Testis (tissue), 2 donors: ENCODE measurements around the gene PCBP3.

Experiments
- CTCF ChIP-seq, 3 experiments: fragments of 450-650 bp in 2 of 3; fragments of 200-600 bp in 1 of 3; sonication (generic) in 1 of 3; IDR thresholded peaks; one replicate each; pipeline ENCODE4 v1.5.1; 2016 to 2019; ENCODE audit warnings: antibody characterized with exemption in 3 of 3, mild to moderate bottlenecking in 2 of 3, moderate library complexity in 1 of 3
- POLR2A ChIP-seq: fragments of 450-650 bp; IDR thresholded peaks from one replicate; pipeline ENCODE4 v1.6.1; 2017; ENCODE audit warnings: antibody characterized with exemption, mild to moderate bottlenecking, moderate library complexity

DNA sequence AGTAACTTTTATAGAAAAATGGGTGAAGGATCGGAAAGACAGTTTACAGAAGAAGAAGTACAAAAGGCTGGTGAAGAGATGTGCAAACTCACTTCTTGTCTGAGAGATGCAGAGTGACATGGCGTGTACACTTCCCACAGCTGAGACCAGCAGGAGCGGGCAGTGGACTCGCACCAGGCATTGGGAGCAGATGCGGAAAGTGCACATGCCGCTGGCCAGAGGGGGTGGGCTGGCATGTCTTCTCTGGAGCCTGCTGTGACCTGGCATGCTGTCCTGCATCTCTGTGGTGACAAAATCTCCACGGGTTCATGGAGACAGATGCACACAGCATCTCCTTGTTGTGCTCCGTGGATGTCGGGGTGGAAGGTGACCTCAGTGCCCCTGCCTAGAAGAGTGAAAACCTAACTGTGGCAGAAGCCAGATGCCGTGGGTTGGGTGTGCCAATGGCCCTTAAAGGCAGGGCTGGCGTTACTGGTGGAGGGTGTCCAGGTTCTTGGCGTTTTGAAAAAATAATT, 209.4 kb downstream of the PCBP3 start:
- no peak for TF ChIP-seq CTCF (IDR thresholded peaks at IDR 0.05)
- TF ChIP-seq POLR2A = no peak
